Activated CD4-positive, CD25-positive, alpha-beta regulatory T cell treated with anti-CD3 and anti-CD28 coated beads, Interleukin-2, amount 50 U/mL, for 24 hours (primary cell): ENCODE data around the gene TSC22D2.

ENCODE experiments used
- ATAC-seq, 2 donors: fragments of 150-1000 bp; cut with Tn5 transposase; one replicate each; pipeline ENCODE4 v1.10.0; 2021; ENCODE audit warnings: mild to moderate bottlenecking in 1 of 2, moderate library complexity in 1 of 2

The TSC22D2 gene

DNA sequence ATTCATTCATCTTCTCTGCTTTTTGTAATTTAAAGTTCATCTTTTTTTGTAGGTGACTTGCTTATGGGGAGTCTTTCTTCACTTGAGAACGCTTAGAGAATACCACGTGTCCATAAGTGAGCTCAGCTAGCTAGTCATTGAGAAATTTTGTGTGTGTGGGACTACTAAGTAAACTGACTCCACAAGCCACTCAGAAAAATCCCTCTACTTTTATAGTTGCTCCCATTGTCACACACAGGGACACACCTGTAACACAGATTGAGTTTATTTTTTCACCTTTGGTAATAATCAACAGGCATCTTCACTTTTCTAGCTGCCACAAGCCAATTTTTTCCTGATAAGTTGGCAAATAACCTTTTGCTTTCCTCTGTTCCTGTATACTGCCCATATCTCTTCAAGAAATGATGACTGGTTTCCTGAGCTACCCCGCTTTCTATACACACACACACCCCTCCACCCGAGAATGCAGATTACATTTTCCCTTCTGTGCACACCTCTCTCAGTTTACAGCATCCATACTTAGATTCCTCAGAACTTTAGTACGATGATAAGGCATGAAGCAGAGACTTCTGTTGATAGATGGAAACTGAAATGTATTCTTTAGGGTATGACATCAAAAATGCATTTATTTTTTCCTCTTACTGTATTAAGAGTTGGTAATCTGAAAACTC is 4.6 kb downstream of the TSC22D2 start:
- no peak for ATAC-seq

DNA sequence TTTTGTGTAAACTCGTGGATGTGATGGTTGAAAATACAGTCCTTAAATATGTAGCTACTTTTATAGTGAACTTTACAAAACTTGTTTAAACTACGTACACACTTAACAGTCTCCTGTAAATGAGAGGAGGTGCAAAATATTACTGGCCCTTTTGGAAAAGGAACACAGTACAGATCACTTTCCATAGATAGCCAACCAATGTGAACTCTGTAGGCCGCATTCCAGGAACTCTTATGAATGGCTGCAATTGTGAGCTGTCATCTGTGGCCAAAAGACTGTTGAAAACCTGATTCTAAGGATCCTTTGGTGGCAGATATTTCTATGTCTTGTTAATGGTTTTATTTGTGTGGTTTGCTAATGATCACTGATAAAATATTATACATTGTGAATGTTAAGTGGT is 6.2 kb downstream of the TSC22D2 start:
- ATAC-seq, result no peak

DNA sequence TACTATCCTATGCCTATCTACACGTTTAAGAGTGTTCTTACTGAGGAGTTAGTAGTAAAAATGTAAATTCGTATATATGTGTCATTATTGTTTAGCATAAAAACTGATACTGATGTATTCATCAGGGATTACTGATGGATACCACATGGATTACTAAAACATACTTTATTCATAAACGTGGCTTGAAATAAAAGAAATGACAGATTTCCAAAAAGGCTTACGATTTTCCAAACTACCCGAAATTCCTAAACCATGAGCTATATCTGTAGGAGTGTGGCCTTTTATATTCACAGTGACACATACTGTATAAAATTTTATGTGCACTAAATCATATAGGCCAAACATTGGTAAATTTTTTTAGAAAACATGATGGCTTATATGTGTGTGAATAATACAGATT is 6.9 kb downstream of the TSC22D2 start:
- no peak for ATAC-seq

DNA sequence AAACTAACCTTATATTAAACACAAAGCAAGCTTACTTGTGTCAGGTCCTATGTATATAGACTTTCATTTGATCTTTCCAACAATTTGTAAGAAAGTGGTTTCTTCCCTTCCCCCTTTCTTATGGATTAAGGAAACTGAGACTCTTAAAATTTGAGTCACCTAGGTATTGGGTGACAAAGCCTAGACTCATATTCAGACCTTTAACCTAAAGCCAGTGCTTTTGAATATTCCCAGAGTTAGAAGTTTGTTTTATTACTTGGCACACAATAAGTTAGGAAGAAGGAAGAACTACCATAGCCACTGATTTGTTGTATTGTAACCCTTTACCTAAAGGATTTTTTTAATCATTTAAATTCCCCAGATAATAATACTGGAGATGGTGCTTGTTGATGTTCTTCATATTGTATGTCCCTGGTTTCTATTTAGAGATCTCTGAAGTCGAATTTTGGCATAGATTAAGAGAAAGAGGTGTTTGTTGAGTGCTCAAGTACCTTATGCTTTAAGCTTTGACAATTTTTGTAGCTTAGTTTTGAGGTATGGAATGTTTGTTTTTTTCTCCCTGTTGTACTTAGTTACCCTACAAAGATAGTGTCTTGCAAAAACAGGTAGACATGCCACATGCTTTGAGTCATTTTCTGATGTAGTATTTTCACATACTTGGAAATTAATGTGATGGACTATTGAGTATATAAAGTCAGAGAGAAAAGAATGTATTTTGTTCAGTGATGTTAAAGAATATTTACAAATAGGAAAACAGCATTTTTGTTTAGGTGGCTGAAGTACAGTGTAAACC is 11.2 kb downstream of the TSC22D2 start:
- no peak for ATAC-seq

DNA sequence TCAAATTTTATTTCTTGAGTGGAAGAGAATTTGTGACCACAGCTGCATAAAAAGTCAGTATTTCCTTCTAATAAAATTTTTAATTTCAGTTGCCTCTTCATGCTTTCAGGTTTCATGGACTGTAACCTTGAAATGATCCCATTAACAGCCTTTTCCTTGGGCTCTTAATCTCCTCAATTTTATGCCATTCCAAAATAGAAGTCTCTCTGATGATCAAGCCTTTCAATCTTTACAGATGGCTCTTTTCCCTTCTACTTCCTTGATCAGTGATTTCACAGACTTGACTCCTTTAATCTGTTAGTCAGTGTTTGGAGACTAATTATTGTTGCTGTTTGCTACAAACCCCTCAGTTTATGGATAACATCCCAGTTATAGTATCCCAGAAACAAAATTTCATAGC is 11.9 kb downstream of the TSC22D2 start:
- no peak for ATAC-seq

DNA sequence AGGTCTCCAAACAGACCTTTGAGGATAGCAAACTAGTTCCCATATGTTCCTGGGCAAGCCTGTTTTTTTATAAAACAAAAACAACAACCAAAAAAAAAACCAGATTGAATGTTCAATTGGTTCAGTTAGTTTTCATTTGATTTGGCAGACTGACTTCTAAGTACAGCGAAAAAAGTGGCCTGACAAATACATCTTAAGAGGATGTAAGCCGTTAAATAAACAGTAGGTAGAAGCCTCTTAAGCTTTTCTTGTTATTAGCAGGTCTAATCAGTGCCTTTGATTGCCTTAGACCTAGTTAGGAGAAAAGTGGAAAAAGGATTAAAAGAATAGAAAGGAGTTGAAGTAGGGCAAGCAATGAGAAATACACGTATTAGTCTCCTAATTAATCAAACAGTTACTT is 13.2 kb downstream of the TSC22D2 start:
- no peak for ATAC-seq

- no peak for ATAC-seq
Measured at GRCh38 chr3:150421799-150422548, 13.9 kb downstream of the TSC22D2 start.

GRCh38 chr3:150422907-150423306 is 14.8 kb downstream of the TSC22D2 start:
- no peak for ATAC-seq

- no peak for ATAC-seq
Measured at GRCh38 chr3:150423761-150424160, 15.7 kb downstream of the TSC22D2 start.

DNA sequence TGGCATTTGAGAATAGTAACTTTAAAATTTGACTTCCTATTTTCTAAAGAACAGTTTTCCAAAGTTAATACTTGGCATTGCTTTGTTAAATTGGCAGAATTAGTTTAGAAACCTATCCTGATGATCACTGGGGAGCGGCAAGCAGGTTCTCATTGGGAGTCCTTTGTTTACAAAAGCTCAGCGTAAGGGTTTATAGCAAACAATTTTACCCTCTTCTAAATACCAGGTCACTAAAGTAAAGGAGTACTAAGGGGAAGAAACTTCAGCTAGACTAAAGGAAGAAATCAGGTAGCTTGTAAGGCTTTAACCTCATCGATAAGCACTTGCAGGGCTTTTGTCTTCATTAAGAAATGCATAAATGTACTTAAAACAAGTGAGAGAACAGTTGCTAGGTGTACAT is 18.2 kb downstream of the TSC22D2 start:
- no peak for ATAC-seq

DNA sequence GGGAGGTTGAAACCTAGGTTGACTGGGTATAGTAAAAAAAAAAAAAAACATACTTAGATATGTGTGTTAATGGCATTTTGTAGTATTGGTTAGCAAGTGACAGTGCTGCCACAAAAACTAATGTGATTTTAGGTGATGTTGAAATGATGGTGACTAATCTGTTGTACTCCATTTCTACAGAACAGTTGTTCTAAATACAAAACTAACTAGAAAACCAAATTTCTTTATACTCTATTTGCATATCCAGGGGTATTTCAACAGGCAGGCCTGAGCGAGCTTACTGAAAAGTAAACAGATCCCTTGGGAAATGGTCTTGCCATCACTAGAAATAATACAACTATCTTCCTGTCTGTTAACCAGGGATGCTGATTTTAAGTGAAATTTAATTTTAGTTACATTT is 20.5 kb downstream of the TSC22D2 start:
- no peak for ATAC-seq

DNA sequence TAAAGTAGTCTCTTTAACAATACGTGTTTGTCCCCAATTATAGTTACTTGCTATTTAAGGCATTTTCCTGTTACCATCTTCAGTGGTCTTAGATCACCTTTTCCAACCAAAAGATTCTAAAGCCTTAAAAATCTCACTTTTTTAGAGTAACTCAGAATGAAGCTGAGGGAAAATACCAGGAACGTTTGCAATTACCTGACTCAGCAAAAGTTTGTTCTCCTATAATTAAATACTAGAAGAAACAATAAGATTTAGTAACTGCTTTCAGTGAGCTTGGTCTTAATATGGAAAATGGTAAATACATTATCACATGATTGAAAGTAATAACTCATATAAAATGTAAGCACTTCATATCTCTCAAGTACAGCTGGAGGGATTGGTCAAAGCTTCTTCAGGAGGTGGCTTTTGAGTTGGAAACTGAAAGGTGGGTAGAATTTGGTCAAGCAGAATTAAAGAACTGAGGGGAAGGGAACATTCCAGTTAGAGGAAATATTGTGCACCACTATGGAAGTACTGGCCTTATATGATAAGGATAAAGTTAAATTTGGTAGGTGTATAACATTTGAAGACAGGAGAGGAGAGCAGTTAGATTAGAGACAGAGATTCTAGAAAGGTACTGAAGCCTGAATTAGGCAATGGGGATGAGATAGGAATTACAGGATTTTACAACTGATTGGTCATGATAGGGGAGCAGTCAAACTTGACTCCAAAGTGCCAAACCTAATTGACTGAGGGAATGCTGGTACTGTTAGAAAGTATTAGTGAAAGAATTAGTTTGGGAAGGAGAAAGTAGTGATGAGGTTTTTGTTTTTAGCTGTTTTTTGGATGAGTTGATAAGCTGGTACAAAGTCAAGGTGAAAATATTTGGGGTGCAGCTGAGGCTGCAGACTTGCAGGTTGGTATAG is 21.9 kb downstream of the TSC22D2 start:
- ATAC-seq, result no peak

- ATAC-seq, result no peak
Measured at GRCh38 chr3:150433347-150433746, 25.2 kb downstream of the TSC22D2 start.

- ATAC-seq, result no peak
Measured at GRCh38 chr3:150434234-150434633, 26.1 kb downstream of the TSC22D2 start.

DNA sequence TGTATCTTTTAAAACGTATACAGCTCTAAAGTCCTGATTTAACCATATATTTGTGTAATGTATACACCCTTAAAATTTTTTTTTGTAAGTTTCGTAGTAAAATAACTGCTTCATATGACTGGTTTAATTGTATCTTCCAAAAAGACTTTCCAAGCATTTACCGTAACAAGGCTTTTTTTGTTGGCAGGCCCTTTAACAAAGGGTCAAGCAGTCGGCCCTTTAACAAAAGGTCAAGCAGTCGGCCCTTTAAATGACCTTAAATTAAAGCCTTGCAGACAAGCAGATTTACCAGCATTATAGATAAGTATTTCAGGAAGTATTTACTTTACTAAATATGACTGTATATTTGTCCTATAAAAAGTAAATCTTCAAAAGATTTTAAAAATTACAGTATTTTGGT is 28.1 kb downstream of the TSC22D2 start:
- no peak for ATAC-seq

DNA sequence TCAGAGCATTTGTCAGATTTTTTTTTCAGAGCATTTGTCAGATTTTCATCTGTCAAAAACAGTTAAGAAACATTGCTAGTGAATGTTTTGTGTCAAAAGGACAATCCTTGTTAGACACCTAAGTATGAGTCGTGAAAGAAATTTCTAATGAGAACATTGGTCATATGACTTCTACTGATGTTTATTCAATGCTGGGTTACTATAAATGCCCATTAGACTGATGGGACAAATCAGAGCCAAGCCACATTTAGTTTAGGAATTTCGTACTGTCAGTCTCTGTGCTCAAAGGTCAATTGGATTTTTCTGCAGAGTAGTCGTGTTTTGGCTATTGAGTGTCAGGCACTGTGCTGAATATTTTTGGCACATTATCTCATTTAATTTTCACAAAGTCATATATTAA is 31.6 kb downstream of the TSC22D2 start:
- no peak for ATAC-seq

GRCh38 chr3:150443331-150443741 is 35.2 kb downstream of the TSC22D2 start:
- ATAC-seq, result no peak

- ATAC-seq, result no peak
Measured at GRCh38 chr3:150444371-150444770, 36.3 kb downstream of the TSC22D2 start.

GRCh38 chr3:150446470-150446977 is 38.4 kb downstream of the TSC22D2 start:
- ATAC-seq, result no peak

DNA sequence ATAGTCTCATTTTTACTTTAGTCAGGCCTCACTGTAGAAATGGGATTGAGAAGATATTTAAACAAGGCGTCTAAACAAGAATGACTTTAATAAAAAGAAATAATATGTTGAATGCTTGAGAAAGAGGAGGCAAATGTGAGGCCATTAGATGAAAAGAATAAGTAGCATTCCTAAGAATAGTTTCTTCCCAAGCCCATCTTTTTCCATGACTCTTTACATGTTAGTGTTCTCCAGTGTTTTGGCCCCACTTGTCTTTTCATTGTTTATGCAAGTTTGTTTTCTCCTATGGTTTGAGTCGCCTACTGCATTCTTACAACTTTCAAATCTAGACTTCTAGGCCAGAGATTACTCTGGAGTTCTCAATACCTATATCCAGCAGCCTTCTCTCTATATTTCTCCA is 39.0 kb downstream of the TSC22D2 start:
- ATAC-seq, result no peak

DNA sequence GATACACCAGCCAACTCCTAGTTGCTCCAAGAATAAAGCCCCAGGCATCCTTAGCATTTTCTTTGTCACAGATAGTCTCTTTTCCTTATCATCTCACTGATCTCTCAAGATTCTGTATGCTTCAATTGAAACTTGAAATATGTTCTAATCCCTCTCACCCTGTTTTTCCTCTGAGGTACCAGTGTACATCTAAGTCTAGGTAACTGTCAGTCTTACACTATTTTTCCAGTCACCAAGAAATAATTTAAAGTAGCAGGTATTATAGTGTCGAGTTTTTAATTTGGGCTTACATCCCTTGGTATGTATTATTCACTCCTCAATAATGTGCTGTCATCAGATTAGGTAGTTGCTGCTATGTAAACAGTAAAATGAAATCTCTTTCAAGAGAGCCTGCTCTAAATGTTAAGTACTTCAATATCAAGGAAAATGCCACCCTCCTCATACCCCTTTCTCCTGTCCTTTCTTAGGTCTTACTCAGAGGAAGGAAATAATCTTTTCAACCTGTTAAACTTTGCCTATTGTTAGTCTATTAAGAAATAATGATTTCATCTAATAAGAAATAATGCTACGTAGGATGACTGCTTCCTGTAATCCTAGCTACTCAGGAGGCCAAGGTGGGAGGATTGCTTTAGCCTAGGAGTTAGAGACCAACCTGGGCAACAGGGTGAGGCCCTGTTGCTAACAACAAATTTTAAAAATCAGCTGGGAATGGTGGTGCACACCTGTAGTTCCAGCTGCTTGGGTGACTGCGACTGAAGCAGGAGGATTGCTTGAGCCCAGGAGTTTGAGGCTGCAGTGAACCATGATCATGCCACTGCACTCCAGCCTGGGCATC is 39.8 kb downstream of the TSC22D2 start:
- no peak for ATAC-seq
